Heart right ventricle (tissue), 16 donors: ENCODE results near the gene BBLN. TPM values are rescaled to one million over a fixed set of nuclear protein-coding genes. Genes with fewer than 3 reads are reported as not detected.
"Not testable (repeated sequence)": the region's sequence is repeated elsewhere in the genome, so short reads cannot be mapped to it uniquely, and the experiment has no call there.

Experiments used
- ATAC-seq, 8 donors: fragments of 200-7000 bp; cut with Tn5 transposase; one replicate each; pipeline ENCODE4 v1.9.1; 2020; ENCODE audit warnings: mild to moderate bottlenecking in 8 of 8, moderate library complexity in 8 of 8, moderate number of reproducible peaks in 1 of 8
- DNase-seq, 2 donors: peaks; one replicate each; pipeline ENCODE4 v3.0.0-alpha.2; 2020
- H3K27ac ChIP-seq, 10 donors: fragments of 200-600 bp; sonication (generic) in 2 of 10; one replicate each; pipeline versions ENCODE4 v1.5.0 to v1.8.0; 2020 to 2022; ENCODE audit warnings: mild to moderate bottlenecking in 3 of 10
- H3K27me3 ChIP-seq, 7 donors: fragments of 200-600 bp; one replicate each; pipeline ENCODE4 v1.8.0; 2021 to 2022; ENCODE audit warnings: mild to moderate bottlenecking in 2 of 7
- H3K36me3 ChIP-seq, 9 donors: fragments of 200-600 bp; sonication (generic) in 1 of 9; one replicate each; pipeline versions ENCODE4 v1.5.0 to v1.8.0; 2020 to 2022; ENCODE audit warnings: mild to moderate bottlenecking in 2 of 9
- H3K4me1 ChIP-seq, 9 donors: fragments of 200-600 bp; sonication (generic) in 1 of 9; one replicate each; pipeline versions ENCODE4 v1.5.0 to v1.8.0; 2020 to 2022; ENCODE audit warnings: mild to moderate bottlenecking in 4 of 9
- H3K4me3 ChIP-seq, 10 donors: fragments of 200-600 bp; sonication (generic) in 2 of 10; one replicate each; pipeline versions ENCODE4 v1.5.0 to v1.8.0; 2020 to 2022; ENCODE audit warnings: mild to moderate bottlenecking in 7 of 10, moderate library complexity in 2 of 10
- H3K9me3 ChIP-seq, 11 donors: fragments of 200-600 bp in 10 of 11; sonication (generic) in 2 of 11; one replicate each; pipeline versions ENCODE4 v1.5.0 to v1.8.0; 2013 to 2022; ENCODE audit warnings: mild to moderate bottlenecking in 2 of 11, control low read depth in 1 of 11, moderate library complexity in 1 of 11
- CTCF ChIP-seq, 9 donors: fragments of 200-600 bp; sonication (generic) in 2 of 9; IDR thresholded peaks; one replicate each; pipeline versions ENCODE4 v1.5.0 to v1.8.0; 2021 to 2022; ENCODE audit warnings: antibody characterized with exemption in 9 of 9, mild to moderate bottlenecking in 5 of 9, moderate library complexity in 1 of 9
- WGBS, 2 donors: extraction: QIAGEN DNeasy Blood & Tissue Kit; methylation state at CpG; one replicate each; pipeline ENCODE4 v1.1.7; 2013; ENCODE audit warnings: inconsistent platforms in 1 of 2; 5-methylcytosine and 5-hydroxymethylcytosine counted together
- intact Hi-C, 10 donors: fragments of 100-400 bp; cut with DNase I; formaldehyde crosslinking; loops; one replicate each; pipeline versions ENCODE4 v1.11.1 to v1.14.2; 2022
- polyA plus RNA-seq, 2 donors: library from polyadenylated mRNA; stranded (reverse); fragments of 200-250 nt; gene quantifications; one replicate each; pipeline ENCODE4 v1.2.3, GENCODE V29; 2013
- total RNA-seq, 10 donors: library from RNA; stranded (reverse); fragmentation: NEBNext Ultra II Directional in 3 of 10; extraction: Animal tissue kit (Norgen Biotek cat#: 25700) in 3 of 10; gene quantifications; one replicate each; pipeline versions ENCODE4 v1.2.1 to v1.2.4, GENCODE V29; 2021 to 2023
- donor health status: Arrhythmogenic right ventricular cardiomyopathy.
- donor health status: ischemic (EF 13 %, LVEDD 7.1; RV severe dilation, severe dysfunction).
- donor health status: healthy with polysubstance abuse.
- donor health status: DM: no; HTN: yes; CAD: no.
- donor health status: DM: no; HTN: no; CAD: no.
- donor health status: ischemic (EF 25% LVEDD 6.9; RV normal size, moderate dysfunction).
- donor health status: ischemic (EF 25% LVEDD 5.7; RV mildly dilated, moderate dysfunction).
- donor health status: healthy.
- donor health status: DM: yes; HTN: yes; CAD: no.
- donor health status: Ischemic cardiomyopathy.
- donor health status: ischemic (EF 35%, LVEDD 5.7; RV mildly dilated, moderate dysfunction).
- donor health status: nonischemic (EF 11% LVEDD 7.7; RV severe dilation, severe dysfunction).
- donor health status: DM: yes; HTN: yes; CAD: no.
- donor health status: PGD.
- donor health status: ischemic (EF 29% LVEDD 5.4; RV normal size, mild dysfunction).
- donor health status: nonischemic (EF 23%, LVEDD 6.1; RV moderate dilation, normal function).

The BBLN gene
- total and polyA plus RNA-seq, 12 donors, result 29.5 to 159 (median 38.6) TPM

- intact Hi-C loops, H3K27me3 ChIP-seq, H3K9me3 ChIP-seq, H3K4me1 ChIP-seq, H3K27ac ChIP-seq, ATAC-seq, H3K4me3 ChIP-seq: not testable (repeated sequence)
- 27 to 44% methylated on average over 11 of the region's 12 CpGs for WGBS, 2 donors
- H3K36me3 ChIP-seq, result peaks cover 9 to 92% (median 64%) of the 10 kb centered on the region in 9 donors
- DNase-seq, result peak in 1 of 2 donors; percentile 55
- TF ChIP-seq CTCF (IDR thresholded peaks at IDR 0.05), result peak in 7 of 9 donors; percentile 38 to 60 (median 51)
These were observed 21.4 kb downstream of the BBLN start for GRCh38 chr9:128181480-128181879.

- WGBS, 2 donors, result 90 to 93% methylated on average over 12 of the region's 12 CpGs
- Histone ChIP-seq H3K36me3 (peaks cover 9 to 91% (median 52%) of the 10 kb centered on the region in 9 donors), H3K9me3 (no peaks in the 10 kb centered on the region), H3K4me1 (no peaks in the 10 kb centered on the region), H3K27ac (no peak overlapping the region), H3K4me3 (no peak overlapping the region), H3K27me3 (no peaks in the 10 kb centered on the region)
- TF ChIP-seq CTCF (IDR thresholded peaks at IDR 0.05), result no peak
- ATAC-seq, result peak in 1 of 8 donors; percentile 14
- intact Hi-C loops, result no loop called here
- no peak for DNase-seq
These were observed 23.0 kb downstream of the BBLN start for GRCh38 chr9:128182893-128183588.

- intact Hi-C loops, result no loop called here
- Histone ChIP-seq H3K4me3 (no peak overlapping the region), H3K4me1 (peaks cover 8 to 13% (median 11%) of the 10 kb centered on the region in 9 donors), H3K9me3 (no peaks in the 10 kb centered on the region), H3K27ac (no peak overlapping the region), H3K27me3 (no peaks in the 10 kb centered on the region), H3K36me3 (peaks cover 0 to 82% (median 26%) of the 10 kb centered on the region in 9 donors)
- no peak for TF ChIP-seq CTCF (IDR thresholded peaks at IDR 0.05)
- no peak for DNase-seq
- no peak for ATAC-seq
- WGBS, 2 donors, result 86 to 88% methylated on average over 11 of the region's 11 CpGs
These were observed 26.2 kb downstream of the BBLN start for GRCh38 chr9:128185979-128186965.

- WGBS, 2 donors, result 97 to 100% methylated on average over 2 of the region's 2 CpGs
- Histone ChIP-seq H3K36me3 (peaks cover 0 to 79% (median 26%) of the 10 kb centered on the region in 9 donors), H3K27me3 (no peaks in the 10 kb centered on the region), H3K4me3 (no peak overlapping the region), H3K9me3 (no peaks in the 10 kb centered on the region), H3K27ac (no peak overlapping the region), H3K4me1 (peaks cover 10 to 20% (median 17%) of the 10 kb centered on the region in 9 donors)
- intact Hi-C loops, result no loop called here
- TF ChIP-seq CTCF (IDR thresholded peaks at IDR 0.05), result no peak
- ATAC-seq (no peak), DNase-seq (no peak)
These were observed 27.3 kb downstream of the BBLN start for GRCh38 chr9:128187361-128187760.
